Kidney (tissue), 14 donors: ENCODE measurements around the gene CCSER2. TPM values are rescaled to one million over a fixed set of nuclear protein-coding genes. Genes with fewer than 3 reads are reported as not detected.

Source experiments
- DNase-seq, 5 donors: peaks; one replicate each; pipeline ENCODE4 v3.0.0-alpha.2; 2013 to 2020
- FAIRE-seq: peaks from 2 replicates; lab custom pipeline; 2012; peaks lifted over from hg19 to GRCh38; lab: Jason Lieb, UNC
- H3K27ac ChIP-seq, 2 donors: one replicate each; pipeline ENCODE4 v1.7.0; 2013; ENCODE audit warnings: low read depth in 2 of 2, low read length in 2 of 2, inconsistent platforms in 1 of 2
- H3K27me3 ChIP-seq: one replicate; pipeline ENCODE4 v1.7.1; 2013; ENCODE audit warnings: low read length, inconsistent platforms; ENCODE audit not compliant: control insufficient read depth, insufficient read depth
- H3K36me3 ChIP-seq, 3 donors: one replicate each; pipeline versions ENCODE4 v1.7.0 to v1.7.1; 2013; ENCODE audit warnings: low read length in 3 of 3, control low read depth in 1 of 3, inconsistent platforms in 1 of 3; ENCODE audit not compliant: insufficient read depth in 3 of 3, control insufficient read depth in 2 of 3
- H3K4me1 ChIP-seq, 3 donors: one replicate each; pipeline versions ENCODE4 v1.7.0 to v1.7.1; 2013; ENCODE audit warnings: low read length in 3 of 3, inconsistent platforms in 1 of 3, low read depth in 1 of 3; ENCODE audit not compliant: control insufficient read depth in 2 of 3, insufficient read depth in 2 of 3
- H3K4me3 ChIP-seq, 3 donors: one replicate each; pipeline versions ENCODE4 v1.7.0 to v1.8.1; 2013; ENCODE audit warnings: low read length in 3 of 3, control low read depth in 1 of 3, inconsistent platforms in 1 of 3
- H3K9ac ChIP-seq, 3 donors: one replicate each; pipeline versions ENCODE4 v1.7.0 to v1.7.1; 2013; ENCODE audit warnings: low read length in 3 of 3, control low read depth in 1 of 3, inconsistent platforms in 1 of 3
- H3K9me3 ChIP-seq, 3 donors: one replicate each; pipeline versions ENCODE4 v1.7.0 to v1.7.1; 2013; ENCODE audit warnings: low read length in 3 of 3, control low read depth in 1 of 3, inconsistent platforms in 1 of 3; ENCODE audit not compliant: control insufficient read depth in 2 of 3, insufficient read depth in 1 of 3
- CTCF ChIP-seq: IDR thresholded peaks from 3 replicates; pipeline ENCODE4 v1.5.1; 2012; ENCODE audit warnings: mild to moderate bottlenecking, moderate library complexity, borderline replicate concordance; ENCODE audit not compliant: insufficient read depth; ENCODE audit errors: extremely low read depth
- intact Hi-C: fragments of 100-400 bp; cut with DNase I; formaldehyde crosslinking; loops from one replicate; pipeline ENCODE4 v1.11.1; 2022
- polyA plus RNA-seq: library from polyadenylated mRNA; stranded (reverse); fragments of 350-450 nt; fragmentation: Illumina TruSeq; extraction: RNeasy Lipid Tissue Mini Kit (QIAGEN cat#74804); gene quantifications from one replicate; pipeline ENCODE4 v1.2.3, GENCODE V29; 2014; ENCODE audit warnings: low read depth, low replicate concordance; ENCODE audit not compliant: insufficient read depth
- total RNA-seq: library from RNA; stranded (reverse); fragmentation: NEBNext Ultra II Directional; extraction: Animal tissue kit (Norgen Biotek cat#: 25700); gene quantifications from one replicate; pipeline ENCODE4 v1.2.1, GENCODE V29; 2021
- donor health status: control.
- donor health status: control.
- donor health status: control.
- donor health status: control.
- donor health status: control.
- donor health status: DM: yes; HTN: yes; CAD: no.
- donor health status: Normal renal cell carcinoma (clear cell type).

CCSER2 gene
- total and polyA plus RNA-seq, 2 donors from 2014 or later: 12.6 to 46.4 TPM

- H3K27me3 ChIP-seq: no peaks in the 10 kb centered on the region
- FAIRE-seq (no peak), DNase-seq (no peak)
- no peaks in the 10 kb centered on the region for H3K9me3 ChIP-seq
- H3K4me3 ChIP-seq: no peak overlapping the region
- intact Hi-C loops: no loop called here
- H3K9ac ChIP-seq: no peak overlapping the region
- no peak overlapping the region for H3K27ac ChIP-seq
- no peaks in the 10 kb centered on the region for H3K4me1 ChIP-seq
- no peak for TF ChIP-seq CTCF
- H3K36me3 ChIP-seq: no peaks in the 10 kb centered on the region
Observed at GRCh38 chr10:84340187-84340586, 11.8 kb downstream of the CCSER2 start.

- no peaks in the 10 kb centered on the region for H3K27me3 ChIP-seq
- no peak for FAIRE-seq
- TF ChIP-seq CTCF: no peak
- intact Hi-C loops: no loop called here
- H3K27ac ChIP-seq: no peak overlapping the region
- no peaks in the 10 kb centered on the region for H3K36me3 ChIP-seq
- H3K9me3 ChIP-seq: no peaks in the 10 kb centered on the region
- no peak overlapping the region for H3K9ac ChIP-seq
- no peak for DNase-seq
- H3K4me3 ChIP-seq: no peak overlapping the region
- no peaks in the 10 kb centered on the region for H3K4me1 ChIP-seq
Observed at GRCh38 chr10:84340632-84341537, 12.5 kb downstream of the CCSER2 start.

GRCh38 chr10:84341538-84341856 is 13.1 kb downstream of the CCSER2 start:
- no peak for TF ChIP-seq CTCF
- no peaks in the 10 kb centered on the region for H3K9me3 ChIP-seq
- H3K9ac ChIP-seq: no peak overlapping the region
- H3K36me3 ChIP-seq: no peaks in the 10 kb centered on the region
- FAIRE-seq (no peak), DNase-seq (no peak)
- H3K4me3 ChIP-seq: no peak overlapping the region
- intact Hi-C loops: no loop called here
- no peak overlapping the region for H3K27ac ChIP-seq
- no peaks in the 10 kb centered on the region for H3K27me3 ChIP-seq
- H3K4me1 ChIP-seq: no peaks in the 10 kb centered on the region

GRCh38 chr10:84341983-84342382 is 13.6 kb downstream of the CCSER2 start:
- no peaks in the 10 kb centered on the region for H3K27me3 ChIP-seq
- no peaks in the 10 kb centered on the region for H3K36me3 ChIP-seq
- no peak overlapping the region for H3K27ac ChIP-seq
- H3K9me3 ChIP-seq: no peaks in the 10 kb centered on the region
- intact Hi-C loops: no loop called here
- FAIRE-seq (no peak), DNase-seq (no peak)
- no peak overlapping the region for H3K4me3 ChIP-seq
- no peaks in the 10 kb centered on the region for H3K4me1 ChIP-seq
- H3K9ac ChIP-seq: no peak overlapping the region
- TF ChIP-seq CTCF: no peak
